Right ventricle myocardium inferior (tissue), 1 donor: ENCODE measurements around the gene AP1M2. TPM values are rescaled to one million over a fixed set of nuclear protein-coding genes. Genes with fewer than 3 reads are reported as not detected.
"Not testable (repeated sequence)": the region's sequence is repeated elsewhere in the genome, so short reads cannot be mapped to it uniquely, and the experiment has no call there.

Experiments used
- ATAC-seq: fragments of 200-7000 bp; cut with Tn5 transposase; one replicate; pipeline ENCODE4 v1.9.1; 2020; ENCODE audit warnings: mild to moderate bottlenecking, moderate library complexity
- DNase-seq: peaks from one replicate; pipeline ENCODE4 v3.0.0; 2021; ENCODE audit errors: missing footprints
- intact Hi-C: fragments of 100-400 bp; cut with DNase I; formaldehyde crosslinking; loops from one replicate; pipeline ENCODE4 v1.11.0; 2022
- total RNA-seq: library from RNA; stranded (reverse); fragmentation: NEBNext Ultra II Directional; extraction: Animal tissue kit (Norgen Biotek cat#: 25700); gene quantifications from one replicate; pipeline ENCODE4 v1.2.1, GENCODE V29; 2021
- donor health status: DM: no; HTN: yes; CAD: no; lungs with severe emphysema.

Gene AP1M2
- total RNA-seq, 1 donor from 2014 or later, result not detected

DNA sequence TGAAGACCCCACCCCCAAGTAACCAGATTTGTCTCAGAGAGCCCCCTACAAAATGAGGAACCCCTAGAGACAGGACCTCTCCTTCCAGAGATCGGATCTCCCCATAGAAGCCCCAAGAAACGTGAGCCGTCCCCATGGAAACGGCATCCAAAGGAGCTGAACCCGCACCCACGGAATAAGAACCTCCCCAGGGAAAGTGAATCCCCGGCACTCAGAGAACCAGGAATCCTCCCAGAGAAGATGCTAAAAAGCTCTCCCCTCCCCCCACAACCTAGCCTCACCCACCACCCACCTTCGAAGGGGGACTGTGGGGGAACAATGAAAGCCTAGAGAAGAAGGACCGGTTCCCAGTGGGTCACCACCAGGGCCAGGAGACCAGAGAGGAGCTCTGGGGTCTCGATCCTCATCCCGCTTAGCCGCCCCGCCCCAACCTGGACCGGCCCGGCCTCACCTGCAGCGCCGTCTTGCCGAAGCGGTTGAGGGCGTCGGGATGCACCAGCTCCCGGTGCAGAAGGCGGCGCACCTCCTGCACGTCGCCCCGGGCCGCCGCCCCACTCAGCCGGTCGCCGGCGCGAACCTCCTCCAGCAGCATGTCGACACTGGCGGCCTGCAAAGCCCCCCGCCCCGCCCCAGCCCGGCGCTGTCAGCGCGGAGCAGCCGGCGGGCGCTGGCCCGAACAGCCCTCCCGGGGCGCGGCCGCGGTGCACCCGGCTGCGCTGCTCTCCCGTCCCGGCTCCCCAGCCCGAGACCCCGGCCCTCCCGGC is 18.9 kb downstream of the AP1M2 start:
- ATAC-seq (no peak), DNase-seq (peak; percentile 81)
- intact Hi-C loops, result loop anchor here (5.0 kb wide), 3 partner anchors 66 to 91 kb away; partner anchors contain the start of genes ILF3 and KEAP1

DNA sequence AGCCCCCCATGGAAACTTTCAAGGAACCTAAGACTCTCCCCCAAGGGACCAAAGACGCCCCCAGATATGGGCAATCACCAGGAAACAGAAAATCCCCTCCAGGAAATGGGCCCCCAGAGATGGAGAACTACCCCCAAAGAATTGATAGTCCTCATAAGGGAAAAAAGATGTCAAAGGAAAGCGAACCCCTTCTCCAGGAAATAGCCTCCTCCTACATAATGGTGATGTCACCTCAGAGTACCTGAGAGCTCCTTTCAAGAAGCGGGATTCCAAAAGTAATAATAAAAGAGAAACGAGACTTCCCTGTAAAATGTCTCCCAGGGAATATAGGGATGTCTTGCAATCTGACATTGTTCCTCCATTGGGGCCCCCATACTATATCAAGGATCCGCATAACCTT is 19.5 kb downstream of the AP1M2 start:
- no peak for DNase-seq
- no peak for ATAC-seq
- intact Hi-C loops, result loop anchor here (5.0 kb wide), 3 partner anchors 65 to 90 kb away; partner anchors contain the start of genes ILF3 and KEAP1

GRCh38 chr19:10566658-10567410 is 20.3 kb downstream of the AP1M2 start:
- no peak for DNase-seq
- ATAC-seq, result no peak
- intact Hi-C loops, result loop anchor here (5.0 kb wide), 3 partner anchors 65 to 90 kb away; partner anchors contain the start of genes ILF3 and KEAP1

GRCh38 chr19:10566408-10566657 is 20.8 kb downstream of the AP1M2 start:
- ATAC-seq (no peak), DNase-seq (no peak)
- intact Hi-C loops, result loop anchor here (5.0 kb wide), 3 partner anchors 64 to 89 kb away; partner anchors contain the start of genes ILF3 and KEAP1

- DNase-seq, result peak; percentile 99
- peak; percentile 87 for ATAC-seq
- intact Hi-C loops, result loop anchor here (2.0 to 5.0 kb wide), 4 partner anchors 21 to 88 kb away; partner anchors contain the start of genes ILF3 and KEAP1
These were observed 21.3 kb downstream of the AP1M2 start, which contains the start of gene KRI1 for GRCh38 chr19:10565567-10566407. Gene KRI1, minus strand, starts transcription at chr19:10566010. Its CDS starts 11 bp downstream, at chr19:10565999.

DNA sequence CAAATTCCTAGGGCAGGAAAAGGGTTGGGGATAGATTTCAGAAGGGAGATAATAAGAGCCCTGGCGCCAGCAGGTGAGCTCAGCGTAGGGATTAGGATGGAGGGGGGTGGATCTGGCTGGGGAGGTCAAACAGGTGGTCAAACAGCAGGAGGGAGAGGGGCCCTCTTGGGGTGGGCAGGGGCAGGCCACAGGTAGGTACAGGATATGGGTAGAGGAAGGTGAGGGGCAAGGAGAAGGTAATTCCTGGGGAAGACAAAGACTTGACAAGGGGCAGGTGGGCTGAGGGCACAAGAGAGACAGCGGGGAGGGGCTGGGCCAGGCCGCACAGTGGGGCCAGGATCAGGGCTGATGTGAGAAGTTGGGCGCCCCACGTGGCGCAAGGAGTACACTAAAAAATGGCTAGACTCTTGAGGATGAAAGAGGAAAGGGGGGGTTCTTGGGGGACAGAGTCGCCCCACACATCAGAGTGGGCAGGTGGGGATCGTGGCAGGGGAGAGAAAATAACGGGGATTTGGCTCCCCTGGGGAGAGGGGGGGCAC is 22.0 kb downstream of the AP1M2 start:
- ATAC-seq, result no peak
- intact Hi-C loops, result loop anchor here (2.0 to 5.0 kb wide), 4 partner anchors 20 to 88 kb away; partner anchors contain the start of genes ILF3 and KEAP1
- DNase-seq, result no peak

DNA sequence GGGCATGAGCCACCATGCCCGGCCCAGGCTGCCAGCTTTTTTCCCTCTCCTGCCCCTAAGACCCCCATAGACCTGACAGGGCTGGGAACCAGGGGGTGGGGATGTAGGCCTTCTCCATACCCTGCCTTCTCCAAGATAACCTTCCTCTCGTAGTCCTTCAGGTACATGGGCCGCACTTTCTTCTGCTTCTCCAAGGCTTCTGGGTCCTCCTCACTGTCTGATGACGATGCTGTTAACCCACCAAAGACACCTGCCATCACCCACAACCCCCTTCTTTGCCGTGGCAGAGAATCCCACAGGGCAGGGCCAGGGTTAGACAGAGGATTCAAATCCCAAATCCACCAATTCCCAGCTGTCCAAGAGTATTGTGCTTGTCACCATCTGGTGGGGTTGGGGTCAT is 24.5 kb downstream of the AP1M2 start:
- intact Hi-C loops, result no loop called here
- no peak for DNase-seq
- no peak for ATAC-seq

- DNase-seq (no peak), ATAC-seq (no peak)
- intact Hi-C loops, result no loop called here
These were observed 27.0 kb downstream of the AP1M2 start for GRCh38 chr19:10560154-10560553.

GRCh38 chr19:10557603-10558197 is 29.4 kb downstream of the AP1M2 start:
- intact Hi-C loops, result no loop called here
- no peak for ATAC-seq
- no peak for DNase-seq

DNA sequence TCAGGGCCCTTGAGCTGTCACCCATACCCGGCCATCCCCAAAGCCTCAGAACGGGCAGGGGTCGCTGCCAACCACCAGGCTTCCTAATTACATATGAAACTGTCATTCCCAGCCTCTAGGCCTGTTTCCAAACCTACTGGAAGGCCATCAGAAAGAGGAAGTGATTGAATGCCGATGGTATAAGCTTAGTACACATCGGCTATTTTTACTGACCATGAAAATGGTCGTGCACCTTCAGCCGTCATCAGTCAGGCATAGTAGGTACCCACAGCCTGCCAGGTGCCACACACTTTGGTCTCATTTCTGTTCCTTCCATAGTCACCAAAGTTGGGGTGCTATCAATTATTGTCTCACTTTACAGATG is 31.5 kb downstream of the AP1M2 start:
- no peak for ATAC-seq
- intact Hi-C loops, result no loop called here
- no peak for DNase-seq

DNA sequence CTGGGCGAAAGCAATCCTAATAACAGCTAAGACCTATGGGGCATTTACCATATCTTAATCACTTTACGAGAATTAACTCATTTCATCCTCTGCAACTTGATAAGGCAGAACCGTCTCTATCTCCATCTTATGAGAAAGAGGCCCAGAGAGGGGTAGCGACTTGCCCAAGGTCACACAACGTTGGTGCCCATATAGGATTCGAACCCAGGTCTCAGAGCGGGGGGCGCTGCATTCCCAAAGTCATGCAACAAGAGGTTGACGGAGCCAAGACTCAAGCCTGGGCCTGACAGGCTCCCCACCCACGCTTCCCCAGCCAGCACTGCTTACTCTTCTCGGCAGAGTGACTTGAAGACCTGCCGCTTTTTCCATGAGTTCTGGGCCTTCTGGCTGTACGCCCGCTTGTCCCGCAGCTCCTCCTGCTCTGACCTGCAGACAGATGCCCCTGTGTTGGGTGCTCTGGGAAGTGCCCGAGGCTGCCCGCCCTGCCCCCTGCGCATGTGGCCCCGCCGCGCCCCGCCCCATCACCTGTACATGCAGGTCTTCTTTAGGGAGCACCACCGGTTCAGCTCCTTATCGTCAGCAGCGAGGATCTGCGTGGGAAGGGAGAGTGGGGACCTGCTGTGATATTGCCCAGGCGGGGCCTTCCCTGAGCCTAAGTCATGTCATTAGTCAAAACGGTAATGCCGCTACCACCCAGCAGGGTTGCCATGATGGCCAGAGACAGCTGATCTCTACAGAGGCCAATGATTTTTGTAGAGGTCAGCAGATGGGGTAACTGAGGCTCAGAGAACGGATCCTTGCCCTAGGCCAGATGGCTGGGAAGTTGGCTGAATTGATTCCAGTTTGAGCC is 32.1 kb downstream of the AP1M2 start:
- no peak for ATAC-seq
- intact Hi-C loops, result no loop called here
- no peak for DNase-seq

DNA sequence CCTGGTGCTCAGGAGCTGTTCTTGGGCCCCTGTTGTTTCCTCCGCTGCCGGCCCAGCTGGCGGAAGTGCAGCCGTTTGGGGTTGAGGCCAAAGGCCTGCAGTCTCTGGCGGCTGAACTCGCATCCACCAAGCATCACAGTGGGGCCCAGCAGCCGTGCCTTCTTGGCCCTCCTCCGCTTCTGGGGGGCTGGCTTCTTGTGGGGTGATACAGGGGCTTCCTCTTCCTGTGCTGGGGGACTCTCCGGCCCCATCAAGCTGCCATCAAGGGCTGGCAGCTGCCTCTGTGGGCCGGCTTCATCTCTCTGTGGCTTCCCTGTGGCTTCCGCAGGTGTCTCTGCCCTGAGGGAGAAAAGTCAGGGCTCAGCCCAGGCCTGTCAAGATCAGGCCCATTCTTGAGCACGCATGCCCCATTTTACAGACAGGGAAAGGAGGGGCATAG is 33.1 kb downstream of the AP1M2 start:
- intact Hi-C loops, result no loop called here
- ATAC-seq (no peak), DNase-seq (no peak)

DNA sequence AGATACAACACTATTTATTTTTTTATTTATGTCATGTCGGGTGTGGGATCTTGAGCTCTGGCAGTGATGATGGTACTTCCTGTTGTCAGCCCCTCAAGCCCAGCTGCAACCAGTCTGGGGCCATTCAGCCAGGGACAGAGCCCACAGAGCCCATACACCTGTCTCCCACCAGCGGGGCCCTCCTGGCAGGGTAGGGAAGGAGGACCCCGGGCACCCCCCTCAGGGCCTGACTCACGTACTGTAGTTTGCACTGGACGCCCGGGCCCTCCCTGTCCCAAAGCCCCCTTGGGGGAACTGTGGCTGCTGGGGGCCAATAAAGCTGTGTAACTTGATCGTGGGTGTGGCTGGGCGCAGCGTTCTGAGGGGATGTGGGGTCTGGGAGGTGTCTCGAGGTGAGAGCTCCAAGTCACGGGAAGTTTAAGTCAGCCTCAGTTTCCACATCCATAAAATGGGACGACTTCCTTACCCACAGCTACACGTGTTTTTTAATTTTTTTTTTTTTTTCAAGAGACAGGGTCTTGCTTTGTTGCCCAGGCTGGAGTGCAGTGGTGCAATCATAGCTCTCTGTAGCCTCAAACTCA is 33.9 kb downstream of the AP1M2 start:
- no peak for DNase-seq
- intact Hi-C loops, result no loop called here
- peak; percentile 30 for ATAC-seq

DNA sequence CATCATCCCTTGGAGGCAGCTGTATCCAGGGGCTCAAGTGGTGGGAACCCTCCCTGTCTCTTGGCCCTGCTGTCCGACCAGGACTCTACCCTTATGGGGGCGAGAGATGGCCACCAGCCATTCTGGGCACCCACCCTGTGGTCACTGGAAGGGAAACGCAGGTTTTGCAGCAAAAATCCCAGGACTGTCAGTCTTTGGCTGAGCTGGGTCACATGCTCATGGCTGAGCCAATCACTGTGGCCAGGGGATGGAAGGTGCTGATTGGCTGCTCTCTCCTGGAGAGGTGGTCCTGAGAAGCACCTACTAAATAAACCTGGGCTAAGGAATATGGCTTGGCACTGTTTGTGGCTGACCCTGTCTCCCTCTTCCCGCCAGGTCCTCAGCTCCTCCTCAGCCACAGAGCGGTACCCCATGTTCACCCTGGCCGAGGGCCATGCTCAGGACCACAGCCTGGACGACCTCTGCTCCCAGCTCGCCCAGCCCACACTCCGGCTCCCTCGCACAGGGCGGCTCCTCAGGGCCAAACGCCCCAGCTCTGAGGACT is 34.5 kb downstream of the AP1M2 start:
- intact Hi-C loops, result no loop called here
- ATAC-seq, result peak; percentile 15
- DNase-seq, result no peak

GRCh38 chr19:10551698-10552301 is 35.3 kb downstream of the AP1M2 start:
- intact Hi-C loops, result no loop called here
- no peak for ATAC-seq

DNA sequence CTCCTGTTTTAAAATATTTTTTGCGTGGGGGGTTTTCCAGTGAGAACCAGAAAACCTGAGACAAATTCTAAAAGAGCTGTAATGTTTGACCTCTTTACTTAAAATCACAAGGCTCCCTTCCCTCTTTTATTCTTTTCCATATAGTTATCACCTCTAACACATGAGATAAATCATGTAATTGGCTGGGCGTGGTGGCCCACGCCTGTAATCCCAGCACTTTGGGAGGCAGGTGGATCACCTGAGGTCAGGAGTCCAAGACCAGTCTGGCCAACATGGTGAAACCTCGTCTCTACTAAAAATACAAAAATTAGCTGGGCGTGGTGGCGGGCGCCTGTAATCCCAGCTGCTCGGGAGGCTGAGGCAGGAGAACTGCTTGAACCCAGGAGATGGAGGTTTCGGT is 36.1 kb downstream of the AP1M2 start:
- DNase-seq, intact Hi-C loops, ATAC-seq: not testable (repeated sequence)

More at GRCh38 chr19:10551698-10552301, 35.3 kb downstream of the AP1M2 start:
- DNase-seq, result no peak
